ENCODE measurements around the gene UBA1.
A peak's percentile ranks its signal among the peaks of the same experiment; 100 is the strongest.

Gene UBA1

DNA sequence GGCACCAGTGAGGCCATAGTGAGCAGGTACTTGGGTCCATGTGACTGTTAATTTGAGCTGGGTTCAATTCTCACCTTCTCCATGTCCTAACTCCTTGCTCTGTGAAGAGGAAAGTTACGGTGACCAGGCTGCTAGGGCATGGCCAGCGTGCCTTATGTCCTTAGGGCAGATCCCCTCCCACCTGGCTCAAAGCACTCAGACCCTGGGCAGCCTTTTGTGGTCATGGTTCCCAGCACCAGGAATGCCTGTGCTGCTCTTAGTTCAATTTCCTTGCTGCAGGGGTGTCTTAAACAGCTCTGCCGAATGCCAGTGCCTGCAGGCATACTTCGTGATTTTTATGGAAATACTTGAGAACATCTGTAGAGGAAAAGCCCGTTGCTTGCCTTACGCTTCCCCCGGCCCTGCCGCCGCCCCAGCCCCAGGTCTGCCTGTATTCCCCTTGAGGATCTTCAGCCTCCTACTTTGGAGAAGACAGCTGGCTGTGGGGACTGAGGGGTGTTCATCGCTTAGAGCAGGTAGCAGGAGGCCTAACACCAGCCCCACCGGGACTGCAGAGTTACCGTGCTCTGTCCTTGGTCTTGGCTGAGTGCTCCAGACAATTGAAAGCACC, 21.8 kb downstream of the UBA1 start:
- DNase-seq, result no peak

DNA sequence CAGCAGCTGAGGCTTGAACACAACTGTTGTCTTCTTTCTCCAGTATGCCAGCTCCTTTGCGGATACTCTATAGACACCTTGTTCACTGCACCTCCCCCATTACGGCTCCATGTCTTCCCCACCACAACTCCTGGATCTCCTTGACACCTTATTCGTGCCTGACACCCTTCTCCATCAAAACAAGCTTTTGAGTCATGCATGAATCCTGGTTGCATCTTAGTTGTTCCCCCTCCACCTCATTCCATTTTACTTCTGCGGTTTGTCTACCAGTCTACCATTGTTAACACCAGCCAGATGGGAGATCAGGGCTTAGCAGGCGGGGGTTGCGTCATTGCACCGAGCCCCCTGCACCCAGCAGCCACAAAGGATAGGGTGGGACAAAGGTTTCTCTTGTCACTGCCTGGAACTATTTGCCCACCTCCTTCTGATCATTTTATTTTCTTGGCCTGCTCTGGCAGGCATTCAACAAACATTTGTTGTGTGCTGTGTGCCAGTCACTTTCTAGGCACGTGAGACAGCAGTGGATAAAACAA, 22.8 kb downstream of the UBA1 start:
- DNase-seq, result no peak

DNA sequence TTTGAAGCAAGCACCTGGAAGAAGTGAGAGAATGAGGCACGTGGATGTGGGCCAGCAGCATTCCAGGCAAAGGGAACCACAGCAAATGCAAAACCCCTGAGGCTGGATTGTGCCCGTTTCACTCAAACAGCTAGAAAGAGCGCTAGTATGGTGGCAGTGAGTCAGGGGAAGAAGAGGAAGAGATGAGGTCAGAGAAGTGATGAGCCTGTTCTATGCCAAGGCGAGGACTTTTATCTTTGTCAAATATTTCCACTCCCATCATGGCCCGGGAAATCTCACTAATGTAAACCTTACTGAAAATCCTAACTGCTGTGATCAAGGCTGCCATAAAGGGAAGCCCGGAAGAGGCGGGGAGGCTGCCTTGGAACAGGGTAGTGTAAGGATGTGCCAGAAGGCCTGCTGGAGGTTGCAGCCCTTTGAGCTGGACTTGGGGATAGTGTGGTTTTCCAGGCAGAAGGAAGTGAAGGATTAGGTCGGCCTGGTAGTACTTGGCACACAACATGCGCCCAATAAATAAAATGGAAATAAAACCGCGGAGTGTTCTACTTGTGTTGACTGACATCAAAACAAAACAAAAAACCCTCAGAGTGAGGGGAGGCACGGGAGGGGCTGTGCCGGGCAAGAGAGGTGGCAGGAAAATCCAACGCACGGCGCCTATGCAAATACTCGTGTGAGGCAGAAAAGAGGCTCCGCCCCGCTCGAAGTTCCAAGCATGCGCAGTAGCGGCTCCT, 23.7 kb downstream of the UBA1 start:
- DNase-seq, result no peak

DNA sequence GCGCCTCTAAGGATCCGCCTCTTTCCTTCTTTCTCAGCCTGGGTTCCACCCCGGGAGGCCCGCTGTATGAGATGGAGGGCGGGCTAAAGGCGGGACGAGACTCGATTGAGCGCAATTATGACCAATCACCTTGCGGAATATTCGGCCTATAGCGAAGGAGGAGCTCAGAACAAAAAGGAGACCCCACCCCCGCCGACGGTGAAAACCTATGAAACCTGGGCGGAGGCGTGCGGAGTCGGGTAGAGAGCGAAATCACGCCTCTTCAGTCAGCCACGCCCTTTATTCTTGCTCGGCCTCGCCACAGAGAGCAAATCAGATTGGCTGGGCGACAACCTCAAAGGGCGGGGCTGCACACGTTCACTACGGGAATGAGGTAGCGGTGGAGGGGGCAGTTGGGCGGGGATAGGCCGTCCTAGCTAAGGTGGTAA, 24.2 kb downstream of the UBA1 start:
- DNase-seq, result peak; percentile 99

DNA sequence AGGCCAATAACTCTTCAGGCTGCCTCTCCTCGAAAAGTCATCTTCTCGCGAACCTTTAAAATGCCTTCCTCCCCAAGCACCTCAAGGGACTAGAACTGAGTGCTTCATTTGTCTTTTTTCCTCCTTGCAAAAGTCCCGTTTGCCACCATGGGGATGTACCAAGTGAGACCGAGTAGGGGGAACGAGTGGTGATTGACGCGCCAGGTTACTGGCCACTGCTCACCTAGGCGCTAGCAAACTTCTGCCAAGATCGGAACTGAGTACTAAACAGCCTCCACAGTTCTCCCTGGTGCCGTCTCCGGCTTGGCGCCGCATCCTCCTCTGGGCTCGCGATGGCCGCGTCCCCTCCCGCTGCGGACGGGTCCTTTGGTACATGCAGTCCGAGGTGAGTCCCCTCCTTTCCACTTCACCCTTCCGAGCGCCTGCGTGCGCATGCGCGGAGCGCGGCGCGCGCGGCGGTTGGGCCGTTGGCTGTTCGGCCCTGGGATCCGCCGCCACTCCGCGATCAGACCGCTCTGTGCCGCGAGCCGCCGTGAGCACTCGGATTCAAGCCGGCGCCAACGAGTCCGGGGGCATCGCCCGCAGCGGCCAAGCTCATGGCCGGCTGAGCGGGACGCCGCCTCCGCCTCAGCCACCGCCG, 24.8 kb downstream of the UBA1 start, which contains the start of gene CDK16:
Gene CDK16 (plus strand): TSS at position 402 of the 640 bp plus-strand sequence. CDS start 4,877 bp downstream, outside the sequence.
- peak; percentile 72 for DNase-seq

DNA sequence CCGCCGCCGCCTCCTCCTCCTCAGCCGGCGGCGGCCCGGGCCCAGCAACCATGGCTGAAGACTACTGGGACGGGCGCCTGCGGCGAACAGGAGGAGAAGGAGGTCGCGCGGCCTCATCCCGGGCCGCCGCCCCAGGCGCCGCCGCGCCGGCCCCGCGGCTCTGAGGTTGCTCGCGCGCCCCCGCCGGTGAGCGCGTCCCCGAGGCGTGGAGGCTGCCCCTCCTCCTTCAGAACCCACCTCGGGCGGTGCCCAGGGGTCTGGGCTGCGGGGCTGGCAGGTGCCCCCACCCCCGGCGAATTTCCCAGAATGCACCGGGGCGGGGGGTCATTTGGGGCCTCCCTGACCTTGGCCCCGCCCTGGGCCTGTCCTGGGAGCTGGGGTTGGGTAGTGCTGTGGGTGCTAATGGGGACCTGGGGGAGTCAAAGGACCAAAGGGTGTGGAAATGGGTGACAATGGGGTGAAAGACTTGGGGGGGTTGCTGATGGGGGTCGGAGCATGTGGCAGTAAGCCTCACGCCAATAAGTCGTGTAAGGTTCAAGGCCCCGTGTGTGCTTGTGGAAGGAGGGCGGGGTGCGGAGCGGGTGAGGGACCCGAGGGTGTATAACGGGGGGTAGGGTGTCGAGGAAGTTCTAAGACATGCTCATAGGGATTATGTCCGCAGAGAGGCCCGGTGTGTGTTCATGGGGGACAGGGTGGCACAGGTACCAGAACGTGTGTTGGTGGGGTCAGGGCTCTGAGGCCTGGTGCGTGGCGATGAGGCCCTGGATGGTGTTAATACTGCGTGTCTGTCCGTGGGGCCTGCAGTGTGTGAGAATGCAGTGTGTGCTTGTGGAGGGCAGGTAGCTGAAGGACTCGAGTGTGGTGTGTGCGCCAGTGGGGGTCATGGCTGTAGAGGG, 25.5 kb downstream of the UBA1 start:
- DNase-seq, result peak; percentile 17

DNA sequence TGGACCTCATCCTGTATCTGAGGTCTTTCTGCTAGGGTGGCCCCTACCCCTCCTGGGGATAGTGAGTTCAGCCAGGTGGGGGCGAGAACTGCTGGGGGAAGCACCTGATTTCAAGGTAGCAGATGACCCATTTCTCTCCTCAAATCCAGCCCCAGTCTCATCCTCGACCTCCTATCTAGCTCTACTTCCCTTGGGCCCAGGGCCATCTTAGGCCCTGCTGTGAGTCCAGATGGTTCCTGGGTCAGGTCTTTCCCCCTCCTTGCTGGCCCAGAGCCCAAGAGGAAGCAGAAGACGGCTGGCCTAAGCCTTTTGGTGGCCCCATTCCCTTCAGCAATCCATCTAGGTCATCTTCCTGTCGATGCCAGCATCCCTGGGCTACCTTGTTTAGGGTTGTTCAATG, 28.1 kb downstream of the UBA1 start:
- no peak for DNase-seq

DNA sequence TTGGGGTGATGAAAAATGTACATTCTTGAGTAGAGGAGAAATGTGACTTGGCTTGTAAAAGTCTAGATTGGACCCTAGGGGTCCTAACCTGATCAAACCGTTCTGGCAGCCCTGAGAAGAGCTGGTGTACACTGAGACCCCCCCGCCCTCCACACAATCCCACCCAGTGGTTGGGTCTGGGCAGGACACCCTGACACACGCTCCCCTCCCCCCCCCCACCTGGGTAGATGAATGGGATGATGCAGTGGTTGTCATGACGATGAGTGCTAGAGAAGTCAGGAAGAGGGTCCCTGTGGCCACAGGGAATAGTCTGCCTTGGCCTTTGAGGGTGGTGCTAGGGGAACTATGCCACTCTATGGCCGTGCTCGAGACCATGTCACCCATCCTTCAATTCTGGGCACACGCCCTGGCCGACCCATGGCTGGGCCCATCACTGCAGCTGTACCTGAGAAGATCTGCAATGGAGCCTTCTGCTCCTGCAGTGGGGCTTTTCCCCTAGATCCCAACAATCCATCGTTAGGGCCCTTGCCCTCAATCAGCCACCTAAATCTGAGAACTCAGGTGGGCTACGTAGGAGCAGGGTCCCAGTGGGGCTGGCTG, 29.2 kb downstream of the UBA1 start:
- no peak for DNase-seq

DNA sequence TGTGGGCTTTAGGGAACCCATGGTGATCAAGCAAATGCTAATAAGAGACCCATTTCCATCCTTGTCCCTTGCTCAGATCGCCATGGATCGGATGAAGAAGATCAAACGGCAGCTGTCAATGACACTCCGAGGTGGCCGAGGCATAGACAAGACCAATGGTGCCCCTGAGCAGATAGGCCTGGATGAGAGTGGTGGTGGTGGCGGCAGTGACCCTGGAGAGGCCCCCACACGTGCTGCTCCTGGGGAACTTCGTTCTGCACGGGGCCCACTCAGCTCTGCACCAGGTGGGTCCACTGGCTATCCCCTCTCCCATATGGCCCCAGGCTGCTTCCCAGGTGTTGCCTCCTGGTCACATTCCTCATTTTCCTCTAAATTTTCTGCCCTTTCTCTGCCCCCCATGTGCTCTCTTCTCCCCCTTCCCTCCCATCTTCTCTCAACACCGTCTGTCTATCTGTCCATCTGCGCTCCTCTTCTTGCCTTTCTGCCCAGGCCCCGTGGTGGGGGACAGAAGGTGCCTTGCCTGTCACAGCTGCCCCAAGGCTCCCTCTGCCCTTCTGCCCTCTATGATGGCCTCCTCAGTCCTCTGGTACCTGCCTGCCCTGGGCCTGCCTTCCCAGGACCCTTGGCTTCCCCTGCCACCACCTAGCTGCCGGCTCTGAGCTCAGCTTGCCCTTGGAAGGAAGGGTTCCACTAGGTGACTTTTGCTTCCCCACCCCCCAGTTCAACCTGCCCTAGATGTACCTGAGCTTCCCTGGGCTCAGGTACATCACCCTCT, 30.0 kb downstream of the UBA1 start:
- no peak for DNase-seq

DNA sequence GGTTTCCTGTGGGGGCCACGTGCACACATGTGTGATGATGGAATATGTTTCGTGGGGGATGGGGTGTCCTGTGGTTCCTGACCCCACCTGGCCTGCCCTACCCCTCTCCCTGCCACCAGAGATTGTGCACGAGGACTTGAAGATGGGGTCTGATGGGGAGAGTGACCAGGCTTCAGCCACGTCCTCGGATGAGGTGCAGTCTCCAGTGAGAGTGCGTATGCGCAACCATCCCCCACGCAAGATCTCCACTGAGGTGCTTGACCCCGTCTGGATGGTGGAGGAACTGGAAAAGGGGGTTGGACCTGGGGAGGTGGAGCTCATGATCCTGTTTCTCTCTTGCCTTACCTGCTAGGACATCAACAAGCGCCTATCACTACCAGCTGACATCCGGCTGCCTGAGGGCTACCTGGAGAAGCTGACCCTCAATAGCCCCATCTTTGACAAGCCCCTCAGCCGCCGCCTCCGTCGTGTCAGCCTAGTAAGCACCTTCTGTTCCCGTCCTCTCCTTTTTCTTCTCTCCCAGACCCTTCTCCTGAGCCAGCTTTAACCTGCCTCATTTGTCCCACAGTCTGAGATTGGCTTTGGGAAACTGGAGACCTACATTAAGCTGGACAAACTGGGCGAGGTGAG, 30.8 kb downstream of the UBA1 start:
- DNase-seq, result no peak

DNA sequence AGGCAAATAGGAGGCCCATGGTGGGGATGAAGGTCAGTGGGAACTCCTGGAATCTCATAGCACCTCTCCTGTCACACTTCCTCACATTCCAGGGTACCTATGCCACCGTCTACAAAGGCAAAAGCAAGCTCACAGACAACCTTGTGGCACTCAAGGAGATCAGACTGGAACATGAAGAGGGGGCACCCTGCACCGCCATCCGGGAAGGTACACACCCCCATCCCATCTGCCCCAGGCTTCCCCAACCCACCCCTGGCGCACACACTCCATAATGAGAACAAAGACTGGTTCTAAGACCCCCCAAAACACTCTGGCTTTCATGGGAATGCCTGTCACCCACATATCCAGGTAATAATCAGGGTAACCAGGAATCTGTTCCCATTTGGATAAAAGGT, 31.3 kb downstream of the UBA1 start:
- DNase-seq, result no peak

DNA sequence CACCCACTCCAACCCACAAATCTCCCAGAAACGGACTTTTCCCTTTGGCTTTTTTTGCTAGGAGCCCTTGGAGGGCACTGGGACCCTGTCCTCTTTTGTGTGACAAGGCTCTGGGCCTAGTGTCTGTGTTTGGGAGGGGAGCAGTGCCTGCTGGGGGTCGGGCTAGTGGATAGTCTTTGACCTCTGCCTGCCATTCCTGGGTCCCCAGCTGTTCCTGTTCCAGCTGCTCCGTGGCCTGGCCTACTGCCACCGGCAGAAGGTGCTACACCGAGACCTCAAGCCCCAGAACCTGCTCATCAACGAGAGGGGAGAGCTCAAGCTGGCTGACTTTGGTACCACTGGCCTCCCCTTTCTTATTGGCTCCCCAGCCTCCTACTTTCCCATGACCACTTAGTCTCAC, 32.4 kb downstream of the UBA1 start:
- no peak for DNase-seq

DNA sequence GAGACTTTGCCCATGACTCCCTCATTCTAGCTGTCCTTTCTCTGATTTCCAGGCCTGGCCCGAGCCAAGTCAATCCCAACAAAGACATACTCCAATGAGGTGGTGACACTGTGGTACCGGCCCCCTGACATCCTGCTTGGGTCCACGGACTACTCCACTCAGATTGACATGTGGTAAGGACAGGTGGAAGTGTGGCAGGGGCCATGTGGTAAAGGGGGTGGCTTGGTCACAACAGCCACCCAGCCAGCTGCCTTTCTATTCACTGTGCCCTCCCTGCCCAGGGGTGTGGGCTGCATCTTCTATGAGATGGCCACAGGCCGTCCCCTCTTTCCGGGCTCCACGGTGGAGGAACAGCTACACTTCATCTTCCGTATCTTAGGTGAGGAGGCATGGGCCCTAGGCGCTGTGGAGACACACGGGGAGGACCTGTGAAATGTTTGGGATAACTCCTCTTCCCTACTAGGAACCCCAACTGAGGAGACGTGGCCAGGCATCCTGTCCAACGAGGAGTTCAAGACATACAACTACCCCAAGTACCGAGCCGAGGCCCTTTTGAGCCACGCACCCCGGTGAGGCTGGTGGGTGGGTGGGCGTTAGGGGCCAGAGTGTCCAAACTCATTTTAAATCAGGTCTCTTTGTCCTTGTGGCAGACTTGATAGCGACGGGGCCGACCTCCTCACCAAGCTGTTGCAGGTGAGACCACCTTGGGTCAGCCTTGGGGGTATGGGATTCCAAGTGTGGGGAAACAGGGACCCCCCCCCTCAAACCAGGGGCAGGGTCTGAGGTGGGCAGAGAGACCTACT, 33.1 kb downstream of the UBA1 start:
- no peak for DNase-seq

DNA sequence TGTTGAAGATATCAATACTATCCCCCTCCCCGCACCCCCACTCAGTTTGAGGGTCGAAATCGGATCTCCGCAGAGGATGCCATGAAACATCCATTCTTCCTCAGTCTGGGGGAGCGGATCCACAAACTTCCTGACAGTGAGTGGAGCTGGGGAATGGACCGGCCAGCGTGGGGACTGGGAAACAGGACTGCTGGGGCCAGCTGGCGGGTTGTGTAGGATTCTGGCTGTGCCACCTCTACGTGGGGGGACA, 33.6 kb downstream of the UBA1 start:
- DNase-seq, result no peak

DNA sequence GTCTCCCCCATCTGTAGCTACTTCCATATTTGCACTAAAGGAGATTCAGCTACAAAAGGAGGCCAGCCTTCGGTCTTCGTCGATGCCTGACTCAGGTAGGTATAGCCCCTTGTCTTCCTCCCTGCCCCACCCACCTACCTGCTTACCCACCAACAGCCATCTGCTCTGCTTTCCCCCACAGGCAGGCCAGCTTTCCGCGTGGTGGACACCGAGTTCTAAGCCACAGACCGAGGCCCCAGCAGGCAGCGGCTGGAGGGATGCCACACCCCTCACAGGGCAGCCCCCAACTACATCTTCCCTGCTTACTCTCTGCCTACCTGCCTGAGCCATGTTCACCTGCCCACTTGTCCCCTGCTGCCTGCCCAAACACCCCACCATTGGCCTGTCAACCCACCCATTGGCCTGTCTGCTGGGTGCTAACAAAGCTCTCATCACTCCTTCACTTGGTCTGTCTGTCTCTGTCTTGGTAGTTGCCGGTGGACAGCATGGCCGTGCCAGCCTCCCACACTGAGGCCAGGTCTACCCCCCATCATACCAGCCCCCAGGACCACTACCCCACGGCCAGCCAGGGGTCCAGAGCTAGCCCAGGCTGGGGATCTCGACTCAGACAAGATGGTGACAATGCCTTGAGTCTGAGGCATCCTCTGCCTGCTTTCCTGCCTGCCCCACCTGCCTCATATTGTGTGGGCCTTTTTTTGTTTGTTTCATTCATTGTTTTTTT, 35.1 kb downstream of the UBA1 start:
- DNase-seq, result no peak

DNA sequence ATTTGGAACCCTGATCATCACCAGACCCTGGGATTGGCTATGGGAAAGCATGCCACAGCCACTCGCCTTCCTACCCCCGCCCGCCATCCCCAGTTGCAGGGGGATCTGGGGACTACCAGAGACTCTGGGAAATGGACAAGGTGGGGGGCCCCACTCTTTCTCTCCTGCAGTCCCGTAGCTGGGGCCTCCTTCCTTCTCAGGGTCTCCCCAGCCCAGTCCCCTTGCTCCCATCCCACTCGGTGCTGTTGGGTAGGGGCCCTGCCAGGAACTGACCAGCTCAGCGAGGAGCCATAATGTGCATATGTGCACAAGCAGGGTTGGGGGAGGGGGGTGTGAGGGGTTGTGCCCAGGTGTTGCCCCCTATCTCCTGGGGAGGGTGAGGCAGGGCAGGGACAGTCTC, 35.8 kb downstream of the UBA1 start:
- no peak for DNase-seq

DNA sequence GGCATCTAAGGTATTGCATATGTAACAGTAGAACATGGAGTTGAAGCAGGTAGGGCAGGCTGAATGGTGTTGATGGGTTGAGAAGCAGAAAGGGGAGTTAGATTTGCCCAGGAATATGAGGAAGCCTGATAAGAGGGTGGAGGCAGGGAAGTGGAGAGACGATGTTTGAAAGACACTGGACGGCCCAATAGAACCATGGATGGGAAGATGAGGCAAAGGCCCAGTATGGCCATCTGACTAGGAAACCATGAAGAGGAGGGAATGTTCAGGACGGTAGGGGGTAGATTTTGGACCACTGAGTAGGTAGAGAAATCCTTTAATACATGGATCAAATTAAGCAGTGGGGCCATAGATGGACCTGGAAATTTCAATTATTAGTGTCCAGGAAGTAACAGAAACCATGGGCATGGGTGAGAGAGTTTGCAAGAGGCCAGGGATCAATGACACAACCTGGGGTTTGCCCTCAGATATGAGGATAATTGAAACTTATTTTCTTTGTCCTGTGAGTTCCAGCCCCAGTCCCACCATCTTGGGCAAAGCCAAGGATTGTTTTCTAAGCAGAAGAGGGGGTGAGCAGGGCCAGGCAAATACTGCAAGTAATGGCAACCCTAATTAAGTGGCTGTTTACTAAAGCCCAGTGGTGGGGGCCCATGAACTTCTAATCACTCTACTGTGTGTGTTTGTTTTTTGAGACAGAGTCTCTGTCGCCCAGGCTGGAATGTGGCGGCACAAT, 36.7 kb downstream of the UBA1 start:
- DNase-seq, result no peak

DNA sequence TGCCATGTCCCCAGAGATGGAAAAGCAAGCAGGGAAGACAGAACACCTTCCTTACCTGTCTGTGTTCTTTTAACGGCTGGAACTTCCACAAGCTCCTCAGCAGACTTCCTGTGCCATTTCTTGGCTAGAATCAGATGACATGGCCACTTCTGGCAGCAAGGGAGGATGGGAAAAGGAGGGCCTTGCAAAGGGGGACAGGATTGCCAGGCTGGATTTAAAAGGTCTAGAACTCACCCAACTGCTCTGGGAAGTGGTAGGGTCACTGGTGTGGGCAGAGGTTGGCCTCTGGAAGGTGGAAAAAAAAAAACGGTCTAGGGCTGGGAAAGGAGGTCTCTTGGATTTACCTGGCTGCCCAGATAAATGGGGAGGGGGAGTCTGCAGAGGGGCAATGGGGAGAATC, 37.5 kb downstream of the UBA1 start:
- no peak for DNase-seq

DNA sequence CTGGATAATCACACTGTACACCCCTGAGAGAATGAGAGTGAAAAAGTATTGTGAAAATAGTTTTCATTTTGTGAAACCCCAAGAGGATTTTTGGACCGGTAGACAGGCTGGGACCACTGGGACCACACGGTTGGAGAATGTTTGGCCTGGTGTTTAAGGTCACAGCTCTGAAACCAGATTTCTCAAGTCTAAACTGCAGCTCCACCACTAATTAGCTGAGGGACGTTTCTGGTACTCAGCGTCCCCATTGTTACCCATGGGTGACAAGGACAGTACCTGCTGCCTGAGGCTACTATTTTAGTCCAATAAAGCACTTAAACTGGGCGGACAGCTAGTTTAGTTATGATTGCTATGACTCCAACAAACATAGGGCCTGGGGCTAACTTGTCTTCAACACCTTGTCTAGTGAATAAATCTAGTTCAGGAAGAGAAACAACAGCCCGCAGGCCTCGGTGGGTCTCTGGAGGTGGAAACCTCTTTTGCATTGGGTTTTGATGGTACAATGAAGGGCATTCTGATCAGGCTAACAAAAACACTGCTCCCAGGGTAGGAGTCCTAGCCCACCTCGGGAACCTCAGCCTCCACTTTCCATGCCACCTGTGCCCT, 38.7 kb downstream of the UBA1 start:
- DNase-seq, result no peak
